ENCODE data around the gene CACFD1. TPM values are rescaled to one million over a fixed set of nuclear protein-coding genes. Genes with fewer than 3 reads are reported as not detected.

CACFD1 gene
- total RNA-seq = 1 to 10 TPM; 1.3 to 1.4 TPM

DNA sequence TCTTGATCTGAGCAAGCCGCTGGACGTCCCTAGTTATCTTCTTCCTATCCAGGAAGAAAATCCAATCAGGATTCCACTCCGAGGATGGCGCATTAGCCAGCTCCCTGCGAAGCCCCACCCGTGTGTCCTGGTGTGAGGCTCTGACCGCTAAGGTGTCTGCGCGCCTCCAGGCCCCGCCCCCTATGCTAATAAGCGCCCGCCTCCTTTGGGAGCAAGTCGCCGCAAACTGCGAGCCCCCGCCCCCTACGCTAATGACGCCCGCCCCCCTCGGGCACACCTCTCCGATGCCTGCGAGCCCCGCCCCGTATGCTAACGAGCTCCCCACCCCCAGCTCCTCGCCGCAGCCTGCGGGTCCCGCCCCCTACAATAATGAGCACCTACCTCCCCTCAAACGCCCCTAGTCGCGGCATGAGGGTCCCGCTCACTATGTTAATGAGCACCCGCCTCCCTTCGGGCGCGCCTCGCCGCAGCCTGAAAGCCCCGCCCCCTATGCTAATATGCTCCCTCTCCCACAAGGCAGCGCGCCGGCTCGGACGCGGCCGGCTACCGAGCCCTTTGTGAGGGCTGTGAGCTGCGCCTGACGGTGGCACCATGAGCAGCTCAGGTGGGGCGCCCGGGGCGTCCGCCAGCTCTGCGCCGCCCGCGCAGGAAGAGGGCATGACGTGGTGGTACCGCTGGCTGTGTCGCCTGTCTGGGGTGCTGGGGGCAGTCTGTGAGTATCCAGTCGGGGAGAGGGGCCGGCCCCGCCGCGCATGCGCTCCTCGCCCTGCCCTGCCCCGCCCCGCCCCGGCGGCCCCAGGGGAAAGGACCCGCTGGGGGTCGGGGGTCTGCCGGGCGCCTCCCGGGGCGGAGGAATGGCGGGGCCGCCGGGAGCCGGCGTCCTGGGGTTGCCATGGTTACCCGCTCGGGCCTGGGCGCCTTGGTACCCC is at the start of gene CACFD1:
Gene CACFD1, plus strand, starts transcription at position 503 of the 929 bp plus-strand sequence. Its CDS starts 89 bp downstream, at position 592.
- H3K27me3 Mint-ChIP-seq = no peaks in the 10 kb centered on the region
- no peaks in the 10 kb centered on the region for H3K36me3 Mint-ChIP-seq (ENCODE audit: low read depth)
- DNase-seq (peak; percentile 96), ATAC-seq (peak; percentile 90)
- H3K4me1 Mint-ChIP-seq (ENCODE audit: low read depth) = peaks cover 8% of the 10 kb centered on the region
- TF ChIP-seq, protein P1, sequence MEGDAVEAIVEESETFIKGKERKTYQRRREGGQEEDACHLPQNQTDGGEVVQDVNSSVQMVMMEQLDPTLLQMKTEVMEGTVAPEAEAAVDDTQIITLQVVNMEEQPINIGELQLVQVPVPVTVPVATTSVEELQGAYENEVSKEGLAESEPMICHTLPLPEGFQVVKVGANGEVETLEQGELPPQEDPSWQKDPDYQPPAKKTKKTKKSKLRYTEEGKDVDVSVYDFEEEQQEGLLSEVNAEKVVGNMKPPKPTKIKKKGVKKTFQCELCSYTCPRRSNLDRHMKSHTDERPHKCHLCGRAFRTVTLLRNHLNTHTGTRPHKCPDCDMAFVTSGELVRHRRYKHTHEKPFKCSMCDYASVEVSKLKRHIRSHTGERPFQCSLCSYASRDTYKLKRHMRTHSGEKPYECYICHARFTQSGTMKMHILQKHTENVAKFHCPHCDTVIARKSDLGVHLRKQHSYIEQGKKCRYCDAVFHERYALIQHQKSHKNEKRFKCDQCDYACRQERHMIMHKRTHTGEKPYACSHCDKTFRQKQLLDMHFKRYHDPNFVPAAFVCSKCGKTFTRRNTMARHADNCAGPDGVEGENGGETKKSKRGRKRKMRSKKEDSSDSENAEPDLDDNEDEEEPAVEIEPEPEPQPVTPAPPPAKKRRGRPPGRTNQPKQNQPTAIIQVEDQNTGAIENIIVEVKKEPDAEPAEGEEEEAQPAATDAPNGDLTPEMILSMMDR (IDR thresholded peaks at IDR 0.05) = no peak
- intact Hi-C loops (cut with micrococcal nuclease) = no loop called here
- ChIA-PET POLR2A (interaction anchor here (0.7 to 2.6 kb wide), 11 partner anchors 8 to 118 kb away, joined by 3 to 9 read pairs (median 4); partner anchors contain the start of genes MED22 and RPL7A), CTCF (interaction anchor here (0.8 to 2.1 kb wide), 3 partner anchors 19 to 55 kb away, joined by 4 to 12 read pairs (median 4); partner anchors contain the start of gene SLC2A6)
- peak within 1 kb of the TSS; percentile 78 for H3K4me3 Mint-ChIP-seq
- peak within 1 kb of the TSS; percentile 87 for H3K27ac Mint-ChIP-seq
- no peaks in the 10 kb centered on the region for H3K9me3 Mint-ChIP-seq

DNA sequence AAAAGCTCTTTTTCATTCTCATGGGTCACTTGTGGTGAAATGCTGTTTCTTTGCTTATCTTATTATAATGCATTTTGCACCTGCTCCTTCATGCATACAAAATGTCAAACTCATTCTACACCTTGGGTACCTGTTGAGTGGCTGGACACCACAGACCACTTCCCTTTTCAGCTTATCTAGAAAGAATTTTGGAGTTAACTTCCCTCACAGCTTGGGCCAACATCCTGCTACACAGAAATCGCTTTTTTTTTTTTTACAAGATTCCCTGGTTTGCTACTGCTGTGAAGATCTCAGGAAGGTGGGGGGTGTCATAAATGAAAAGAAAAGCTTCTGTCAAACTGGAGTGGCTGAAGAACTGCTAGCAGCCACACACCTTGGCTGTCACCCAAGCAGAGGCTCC is 44.6 kb upstream of the CACFD1 start:
- TF ChIP-seq, protein P1 (IDR thresholded peaks at IDR 0.05) = no peak
- ChIA-PET POLR2A (interaction anchor here (0.8 to 5.1 kb wide), 4 partner anchors 10 to 44 kb away, joined by 3 to 33 read pairs (median 4); no protein-coding TSS in a partner anchor), CTCF (interaction anchor here (1.1 to 3.0 kb wide), 4 partner anchors 10 to 71 kb away, joined by 3 to 12 read pairs (median 5); partner anchors contain the start of gene STKLD1)
- Mint-ChIP-seq H3K4me3 (peak overlapping the region; percentile 93), H3K4me1 (ENCODE audit: low read depth) (peaks cover 36% of the 10 kb centered on the region), H3K27ac (peak overlapping the region; percentile 95), H3K27me3 (no peaks in the 10 kb centered on the region), H3K36me3 (ENCODE audit: low read depth) (peaks cover 52% of the 10 kb centered on the region), H3K9me3 (no peaks in the 10 kb centered on the region)
- ATAC-seq (no peak), DNase-seq (no peak)
- intact Hi-C loops (cut with micrococcal nuclease) = no loop called here

DNA sequence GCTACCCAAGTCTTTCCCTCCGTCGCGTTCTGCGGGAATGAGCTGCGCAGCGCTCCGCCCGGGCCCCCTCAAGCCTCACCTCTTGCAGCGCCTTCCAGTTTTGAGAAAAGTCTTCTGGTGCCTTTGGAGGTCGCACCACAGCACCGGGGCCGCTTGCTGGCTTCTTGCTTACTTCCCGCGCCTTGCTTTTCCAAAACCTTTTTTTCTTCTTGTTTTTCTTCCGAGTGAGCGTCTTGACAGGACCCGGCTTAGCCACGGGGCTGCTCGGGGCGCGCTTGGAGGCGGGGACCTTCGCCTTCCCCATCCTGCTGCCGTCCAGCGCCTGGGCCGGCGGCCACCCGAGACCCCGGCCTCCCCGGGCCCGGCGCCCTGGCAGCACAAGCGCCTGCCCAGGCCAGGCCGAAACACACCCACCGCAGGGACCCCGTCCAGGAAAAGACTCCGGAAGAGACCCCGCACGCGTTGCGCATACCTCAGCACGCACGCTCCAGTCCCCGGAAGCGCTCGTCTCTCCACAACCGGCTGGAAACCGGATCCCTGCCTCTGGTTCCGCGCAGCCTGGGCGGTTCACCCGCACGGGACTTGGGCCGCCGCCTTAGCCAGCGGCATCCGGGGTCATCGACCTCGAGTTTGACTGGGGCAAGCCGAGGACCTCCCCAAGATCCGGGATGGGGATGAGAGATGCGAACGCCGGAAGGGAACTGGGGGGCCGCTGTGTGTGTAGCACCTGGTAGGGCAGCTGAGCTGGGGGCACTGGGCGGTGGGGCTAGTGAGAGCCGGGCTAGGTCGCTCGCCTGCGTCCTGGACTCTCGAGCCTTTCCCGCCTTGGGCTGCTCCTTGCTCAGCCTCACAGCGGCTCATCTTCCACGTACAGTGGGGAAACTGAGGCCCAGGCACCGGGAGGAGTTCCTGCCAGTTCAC is 42.0 kb upstream of the CACFD1 start, which contains the start of gene REXO4:
Gene REXO4, minus strand, starts transcription at position 470 of the 921 bp plus-strand sequence. Its CDS starts 166 bp downstream, at position 304.
- intact Hi-C loops (cut with micrococcal nuclease) = no loop called here
- ChIA-PET CTCF (interaction anchor here (0.8 to 3.0 kb wide), 5 partner anchors 12 to 68 kb away, joined by 3 to 12 read pairs (median 5); no protein-coding TSS in a partner anchor), POLR2A (interaction anchor here (0.8 to 5.1 kb wide), 13 partner anchors 10 to 284 kb away, joined by 3 to 33 read pairs (median 4); partner anchors contain the start of gene CACFD1)
- Mint-ChIP-seq H3K4me3 (peak within 1 kb of the TSS; percentile 93), H3K27me3 (no peaks in the 10 kb centered on the region), H3K27ac (peak within 1 kb of the TSS; percentile 95), H3K4me1 (ENCODE audit: low read depth) (peaks cover 60% of the 10 kb centered on the region), H3K9me3 (no peaks in the 10 kb centered on the region), H3K36me3 (ENCODE audit: low read depth) (peaks cover 34% of the 10 kb centered on the region)
- DNase-seq (peak; percentile 89), ATAC-seq (peak; percentile 78)
- TF ChIP-seq, protein P1 (IDR thresholded peaks at IDR 0.05) = no peak

DNA sequence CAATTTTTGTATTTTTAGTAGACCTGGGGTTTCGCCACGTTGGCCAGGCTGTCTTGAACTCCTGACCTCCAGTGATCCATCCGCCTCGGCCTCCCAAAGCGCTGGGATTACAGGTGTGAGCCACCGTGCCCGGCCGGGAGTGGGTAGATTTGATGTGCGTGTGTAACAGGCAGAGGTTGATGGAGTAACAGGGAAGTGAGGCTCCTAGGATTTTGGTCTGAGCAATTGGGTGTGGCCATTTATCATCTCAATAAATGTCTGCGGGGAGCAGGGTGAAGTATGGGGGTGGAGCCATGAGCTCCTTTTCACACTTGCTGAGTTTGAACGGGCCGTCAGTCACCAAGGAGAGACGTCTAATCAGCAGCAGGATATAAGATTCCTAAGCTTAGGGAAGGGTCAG is 40.8 kb upstream of the CACFD1 start:
- intact Hi-C loops (cut with micrococcal nuclease) = no loop called here
- H3K27me3 Mint-ChIP-seq = no peaks in the 10 kb centered on the region
- ATAC-seq (no peak), DNase-seq (no peak)
- TF ChIP-seq, protein P1 (IDR thresholded peaks at IDR 0.05) = no peak
- ChIA-PET CTCF (interaction anchor here (0.5 to 1.0 kb wide), 2 partner anchors 27 to 48 kb away, joined by 3 read pairs; no protein-coding TSS in a partner anchor), POLR2A (interaction anchor here (1.4 to 5.1 kb wide), 2 partner anchors 9 to 48 kb away, joined by 3 to 33 read pairs; no protein-coding TSS in a partner anchor)
- H3K9me3 Mint-ChIP-seq = no peaks in the 10 kb centered on the region
- peaks cover 28% of the 10 kb centered on the region for H3K36me3 Mint-ChIP-seq (ENCODE audit: low read depth)
- peak overlapping the region; percentile 93 for H3K4me3 Mint-ChIP-seq
- peak overlapping the region; percentile 95 for H3K27ac Mint-ChIP-seq
- peaks cover 58% of the 10 kb centered on the region for H3K4me1 Mint-ChIP-seq (ENCODE audit: low read depth)

Measured in activated CD8-positive, alpha-beta T cell treated with anti-CD3 and anti-CD28 coated beads for 36 hours (primary cell).